ENCODE results near the gene YWHAQ. TPM values are rescaled to one million over a fixed set of nuclear protein-coding genes. Genes with fewer than 3 reads are reported as not detected.

YWHAQ gene
- total RNA-seq, 3 donors from 2014 or later = 176 to 226 (median 186) TPM

DNA sequence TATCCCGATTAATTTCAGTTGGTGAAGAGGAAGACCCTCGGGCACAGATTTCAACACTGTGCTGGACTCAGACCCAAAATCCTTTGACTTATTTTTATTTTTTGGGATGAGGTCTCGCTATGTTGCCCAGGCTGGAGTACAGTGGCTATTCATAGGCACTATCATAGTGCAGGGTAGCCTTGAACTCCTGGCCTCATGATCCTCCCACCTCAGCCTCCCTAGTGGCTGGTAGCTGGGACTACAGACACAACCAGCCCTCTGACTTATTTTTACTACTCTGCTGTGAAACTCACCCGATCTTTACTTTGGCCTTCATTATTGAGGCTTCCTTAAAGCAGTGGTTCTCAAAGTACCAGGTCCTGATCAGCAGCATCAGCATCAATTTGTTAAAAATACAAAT lies 57.0 kb downstream of the YWHAQ start:
- DNase-seq (ENCODE audit: low spot score in 2 of 2) = no peak
- Histone ChIP-seq H3K27ac (peak overlapping the region; percentile 78 to 79), H3K36me3 (no peaks in the 10 kb centered on the region), H3K9me3 (no peaks in the 10 kb centered on the region), H3K4me3 (no peak overlapping the region), H3K27me3 (no peaks in the 10 kb centered on the region), H3K4me1 (no peaks in the 10 kb centered on the region)
- no peak for TF ChIP-seq POLR2A (IDR thresholded peaks at IDR 0.05)
- TF ChIP-seq, protein P1, sequence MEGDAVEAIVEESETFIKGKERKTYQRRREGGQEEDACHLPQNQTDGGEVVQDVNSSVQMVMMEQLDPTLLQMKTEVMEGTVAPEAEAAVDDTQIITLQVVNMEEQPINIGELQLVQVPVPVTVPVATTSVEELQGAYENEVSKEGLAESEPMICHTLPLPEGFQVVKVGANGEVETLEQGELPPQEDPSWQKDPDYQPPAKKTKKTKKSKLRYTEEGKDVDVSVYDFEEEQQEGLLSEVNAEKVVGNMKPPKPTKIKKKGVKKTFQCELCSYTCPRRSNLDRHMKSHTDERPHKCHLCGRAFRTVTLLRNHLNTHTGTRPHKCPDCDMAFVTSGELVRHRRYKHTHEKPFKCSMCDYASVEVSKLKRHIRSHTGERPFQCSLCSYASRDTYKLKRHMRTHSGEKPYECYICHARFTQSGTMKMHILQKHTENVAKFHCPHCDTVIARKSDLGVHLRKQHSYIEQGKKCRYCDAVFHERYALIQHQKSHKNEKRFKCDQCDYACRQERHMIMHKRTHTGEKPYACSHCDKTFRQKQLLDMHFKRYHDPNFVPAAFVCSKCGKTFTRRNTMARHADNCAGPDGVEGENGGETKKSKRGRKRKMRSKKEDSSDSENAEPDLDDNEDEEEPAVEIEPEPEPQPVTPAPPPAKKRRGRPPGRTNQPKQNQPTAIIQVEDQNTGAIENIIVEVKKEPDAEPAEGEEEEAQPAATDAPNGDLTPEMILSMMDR (IDR thresholded peaks at IDR 0.05) = no peak
- TF ChIP-seq POLR2AphosphoS5 (IDR thresholded peaks at IDR 0.05) = no peak
- intact Hi-C loops (cut with DNase I; ENCODE audit: low total_unique reads) = no loop called here

DNA sequence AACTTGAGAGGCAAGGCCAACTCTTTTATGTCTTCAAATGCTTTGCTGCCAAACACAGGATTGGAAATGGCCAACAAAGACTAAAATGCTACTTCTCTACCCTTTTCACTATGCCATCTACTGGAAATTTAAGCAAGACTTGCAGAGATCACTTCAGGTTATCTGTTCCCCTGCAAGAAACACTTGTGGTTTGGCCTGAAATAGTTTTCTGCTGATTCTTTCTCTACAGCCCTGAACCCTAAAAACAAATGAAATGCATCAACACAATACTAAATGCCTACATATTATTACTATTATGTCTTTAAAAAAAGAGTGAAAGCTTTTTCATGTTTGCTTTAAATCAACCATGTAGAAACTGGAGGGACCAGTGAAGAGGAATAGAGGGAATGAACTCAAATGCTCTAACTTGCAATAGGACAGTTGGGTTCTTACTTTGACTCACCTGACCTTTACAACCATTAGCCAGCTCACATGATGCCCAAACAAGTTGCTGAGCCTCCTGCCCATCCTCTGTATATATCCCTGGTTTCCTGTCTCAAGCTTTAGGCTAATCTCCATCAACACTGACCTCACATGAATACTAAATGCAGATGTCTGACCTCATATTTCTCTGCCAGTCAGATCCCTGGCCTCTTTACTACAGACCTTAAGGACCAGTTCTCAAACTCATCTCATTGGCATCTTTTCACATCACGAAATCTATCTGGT lies 57.6 kb downstream of the YWHAQ start:
- Histone ChIP-seq H3K36me3 (no peaks in the 10 kb centered on the region), H3K27ac (peak overlapping the region; percentile 78 to 79), H3K9me3 (no peaks in the 10 kb centered on the region), H3K4me3 (no peak overlapping the region), H3K27me3 (no peaks in the 10 kb centered on the region), H3K4me1 (no peaks in the 10 kb centered on the region)
- TF ChIP-seq POLR2AphosphoS5 (IDR thresholded peaks at IDR 0.05) = no peak
- intact Hi-C loops (cut with DNase I; ENCODE audit: low total_unique reads) = no loop called here
- DNase-seq (ENCODE audit: low spot score in 2 of 2) = no peak

DNA sequence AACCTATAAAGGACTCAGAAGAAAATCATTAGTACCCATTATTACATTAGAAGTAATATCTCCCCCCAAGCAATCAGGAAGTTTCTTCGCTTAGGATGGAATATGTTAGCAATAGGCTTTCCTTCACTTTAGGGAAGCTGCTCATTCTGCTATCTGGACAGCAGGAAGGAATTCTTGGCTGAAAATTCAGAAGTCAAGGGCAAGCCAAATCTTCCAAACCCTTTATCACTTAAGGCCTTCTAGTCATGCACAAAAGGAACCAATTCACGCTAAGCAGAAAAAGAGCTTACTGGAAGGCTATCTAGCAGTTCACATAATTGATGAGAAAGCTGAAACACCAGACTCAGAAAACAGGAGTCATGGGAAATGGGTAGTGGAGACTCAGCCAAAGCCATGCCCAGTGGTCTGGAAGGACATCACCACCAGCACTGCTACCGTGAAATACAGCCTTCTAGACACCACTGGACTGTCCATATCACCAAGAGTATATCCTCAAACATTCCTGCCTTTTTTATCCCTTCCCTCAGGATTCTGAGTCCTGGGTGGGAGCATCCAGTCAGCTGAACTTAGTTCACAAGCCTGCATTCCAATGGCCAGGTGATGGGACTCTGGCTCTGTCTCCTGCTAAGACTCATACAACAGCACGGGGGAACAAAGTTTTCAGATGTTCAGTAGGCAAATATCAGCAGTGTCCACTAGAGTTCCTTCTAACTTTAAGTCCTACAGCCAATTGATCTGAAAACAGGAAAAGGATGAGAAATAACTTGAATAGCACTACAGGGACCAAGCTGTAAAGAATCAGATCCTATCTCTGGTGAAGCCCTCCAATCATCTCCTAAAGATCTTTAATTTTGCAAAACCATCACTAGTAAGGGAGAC lies 60.4 kb downstream of the YWHAQ start:
- Histone ChIP-seq H3K4me3 (no peak overlapping the region), H3K27me3 (no peaks in the 10 kb centered on the region), H3K27ac (no peak overlapping the region), H3K9me3 (no peaks in the 10 kb centered on the region), H3K36me3 (no peaks in the 10 kb centered on the region), H3K4me1 (no peaks in the 10 kb centered on the region)
- no peak for DNase-seq (ENCODE audit: low spot score in 2 of 2)
- TF ChIP-seq, protein P1 (IDR thresholded peaks at IDR 0.05) = no peak
- TF ChIP-seq POLR2AphosphoS5 (IDR thresholded peaks at IDR 0.05) = no peak
- TF ChIP-seq POLR2A (IDR thresholded peaks at IDR 0.05) = no peak
- intact Hi-C loops (cut with DNase I; ENCODE audit: low total_unique reads) = no loop called here

DNA sequence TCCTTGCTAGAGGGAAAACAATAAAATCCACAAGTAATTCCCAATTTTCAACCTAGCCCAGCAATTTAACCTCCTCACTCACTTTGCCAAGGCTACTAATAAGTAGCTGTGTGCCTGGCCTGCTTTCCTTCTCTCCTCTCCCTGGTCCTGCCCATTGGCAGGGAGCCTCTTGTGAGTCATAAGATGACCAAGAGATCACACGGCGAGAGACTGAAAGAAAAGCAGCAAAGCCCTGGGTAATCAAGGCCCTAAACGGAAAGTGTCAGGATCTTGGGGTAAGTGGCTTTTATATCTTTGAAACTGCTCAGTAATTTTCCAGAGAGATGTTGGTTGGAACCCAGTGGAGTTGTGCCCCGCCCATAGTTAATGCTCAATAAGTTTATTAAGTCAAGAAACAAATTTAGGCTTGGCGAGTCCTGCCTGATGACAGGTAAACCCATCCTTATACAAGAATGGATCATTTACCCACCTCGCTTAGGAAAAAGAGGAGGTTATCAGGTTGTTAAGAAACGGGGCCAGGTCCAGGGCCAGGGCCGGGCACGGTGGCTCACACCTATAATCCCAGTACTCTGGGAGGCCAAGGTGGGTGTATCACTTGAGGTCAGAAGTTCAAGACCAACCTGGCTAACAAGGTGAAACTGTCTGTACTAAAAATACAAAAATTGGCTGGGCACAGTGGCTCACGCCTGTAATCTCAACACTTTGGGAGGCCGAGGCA lies 65.2 kb downstream of the YWHAQ start:
- no peaks in the 10 kb centered on the region for H3K9me3 ChIP-seq
- H3K27me3 ChIP-seq = no peaks in the 10 kb centered on the region
- no peaks in the 10 kb centered on the region for H3K4me1 ChIP-seq
- H3K36me3 ChIP-seq = no peaks in the 10 kb centered on the region
- DNase-seq (ENCODE audit: low spot score in 2 of 2) = peak; percentile 62 to 89
- intact Hi-C loops (cut with DNase I; ENCODE audit: low total_unique reads) = no loop called here
- peak overlapping the region in 2 of 3 donors; percentile 8 to 17 for H3K4me3 ChIP-seq
- peak overlapping the region; percentile 88 to 90 for H3K27ac ChIP-seq
- no peak for TF ChIP-seq POLR2A (IDR thresholded peaks at IDR 0.05)
- peak; percentile 50 to 82 (median 58) for TF ChIP-seq POLR2AphosphoS5 (IDR thresholded peaks at IDR 0.05)

DNA sequence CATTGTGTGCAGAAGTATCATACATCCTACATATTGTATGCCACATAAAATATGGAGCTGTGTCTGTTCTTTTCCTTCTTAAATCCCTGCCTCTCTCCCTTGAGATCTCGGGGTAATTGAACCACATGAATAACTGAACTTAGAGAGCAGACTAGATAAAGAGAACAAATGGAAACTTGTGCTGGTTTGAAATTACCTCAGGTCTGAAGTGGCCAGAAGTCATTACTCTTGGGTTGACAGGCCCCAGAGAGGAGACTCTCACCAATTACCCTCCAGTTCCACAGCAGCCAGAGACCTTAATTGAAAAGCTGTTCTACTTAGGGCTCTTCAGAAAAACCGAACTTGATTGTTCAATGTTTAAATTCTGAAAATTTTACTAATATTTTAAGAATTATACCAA lies 70.2 kb downstream of the YWHAQ start:
- no peak for DNase-seq (ENCODE audit: low spot score in 2 of 2)
- Histone ChIP-seq H3K36me3 (no peaks in the 10 kb centered on the region), H3K9me3 (no peaks in the 10 kb centered on the region), H3K27ac (no peak overlapping the region), H3K4me1 (no peaks in the 10 kb centered on the region), H3K4me3 (no peak overlapping the region), H3K27me3 (no peaks in the 10 kb centered on the region)
- TF ChIP-seq, protein P1 (IDR thresholded peaks at IDR 0.05) = no peak
- TF ChIP-seq POLR2A (IDR thresholded peaks at IDR 0.05) = no peak
- intact Hi-C loops (cut with DNase I; ENCODE audit: low total_unique reads) = no loop called here

Data from breast epithelium (tissue), 4 donors.